Measurements from ENCODE around the gene SPG11.

Gene SPG11

DNA sequence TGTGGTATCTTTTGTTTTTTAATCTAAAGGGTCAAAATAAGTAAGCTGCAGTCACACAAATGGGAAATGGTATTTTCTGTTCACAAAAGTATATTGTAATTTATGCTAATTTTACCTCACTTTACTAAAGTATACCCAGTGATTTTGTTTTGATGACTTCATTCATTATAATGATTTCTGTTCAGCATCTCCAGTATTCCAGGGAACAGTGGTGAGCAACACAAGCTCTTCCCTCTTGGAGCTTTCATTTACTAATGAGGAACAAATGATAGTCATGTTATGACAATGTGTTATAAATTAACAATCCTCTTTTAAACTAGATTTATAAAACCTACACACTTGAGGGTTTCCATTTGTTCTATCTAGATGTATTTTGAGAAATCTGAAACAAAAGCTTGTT, 147.0 kb downstream of the SPG11 start:
- DNase-seq, result no peak
